SU-DHL-6 (cell line): ENCODE data around the gene MOB4.

Experiments
- H2AFZ ChIP-seq: fragments of 200-600 bp; sonication (generic); 2 replicates; pipeline ENCODE4 v1.6.1; 2014; ENCODE audit warnings: low read depth, mild to moderate bottlenecking, moderate library complexity, mixed read lengths, antibody characterized with exemption, low read length; ENCODE audit not compliant: severe bottlenecking
- H3F3A ChIP-seq: fragments of 200-600 bp; shearing (Covaris generic); 2 replicates; pipeline ENCODE4 v1.6.0; 2016; ENCODE audit warnings: antibody characterized with exemption, mild to moderate bottlenecking; ENCODE audit not compliant: insufficient read depth
- H3K27ac ChIP-seq: fragments of 200-600 bp; sonication (generic); 2 replicates; pipeline ENCODE4 v1.5.1; 2016; ENCODE audit warnings: low read depth, mild to moderate bottlenecking, low read length, moderate library complexity, mixed read lengths
- H3K27me3 ChIP-seq: fragments of 200-600 bp; sonication (generic), shearing (Covaris generic); 2 replicates; pipeline ENCODE4 v1.6.0; 2014; ENCODE audit warnings: mild to moderate bottlenecking, low read length
- H3K36me3 ChIP-seq: fragments of 200-600 bp; sonication (generic); 2 replicates; pipeline ENCODE4 v1.6.1; 2014; ENCODE audit warnings: mild to moderate bottlenecking, low read length, mixed read lengths
- H3K4me2 ChIP-seq: fragments of 300-600, 200-600 bp; shearing (Covaris generic), sonication (generic); 2 replicates; pipeline ENCODE4 v1.6.0; 2014; ENCODE audit warnings: low read length, low read depth, mild to moderate bottlenecking; ENCODE audit not compliant: poor library complexity, severe bottlenecking
- H3K4me3 ChIP-seq: fragments of 200-600 bp; sonication (generic); 2 replicates; pipeline ENCODE4 v1.5.1; 2014; ENCODE audit warnings: antibody characterized with exemption, low read length, mild to moderate bottlenecking, mixed read lengths; ENCODE audit not compliant: insufficient read depth, poor library complexity, severe bottlenecking
- H3K79me2 ChIP-seq: fragments of 200-600 bp; sonication (generic); 2 replicates; pipeline ENCODE4 v1.6.1; 2014; ENCODE audit warnings: mild to moderate bottlenecking, low read length, moderate library complexity; ENCODE audit not compliant: insufficient read depth
- H3K9ac ChIP-seq: fragments of 200-600 bp; sonication (generic); 2 replicates; pipeline ENCODE4 v1.7.0; 2014; ENCODE audit warnings: mild to moderate bottlenecking, low read length
- H3K9me2 ChIP-seq: fragments of 200-600 bp; sonication (generic); replicated peaks from 2 replicates; pipeline ENCODE4 v1.6.1; 2014; ENCODE audit warnings: low read length; ENCODE audit not compliant: insufficient read depth
- H3K9me3 ChIP-seq: fragments of 200-600 bp; sonication (generic); 2 replicates; pipeline ENCODE4 v1.6.1; 2014; ENCODE audit warnings: low read length, mixed read lengths; ENCODE audit not compliant: insufficient read depth
- H4K20me1 ChIP-seq: fragments of 200-600 bp; sonication (generic); 2 replicates; pipeline ENCODE4 v1.6.1; 2014; ENCODE audit warnings: low read depth, mild to moderate bottlenecking, antibody characterized with exemption, low read length, moderate library complexity, mixed read lengths
- CTCF ChIP-seq: fragments of 200-600 bp; sonication (generic); IDR thresholded peaks from one replicate; pipeline ENCODE4 v1.5.1; 2017; ENCODE audit warnings: antibody characterized with exemption, mild to moderate bottlenecking, low read length, moderate library complexity; ENCODE audit not compliant: insufficient read depth, poor library complexity, severe bottlenecking
- EZH2phosphoT487 ChIP-seq: fragments of 200-600 bp; sonication (generic), shearing (Covaris generic); conservative IDR thresholded peaks from 2 replicates; pipeline ENCODE4 v1.6.1; 2018; ENCODE audit warnings: mild to moderate bottlenecking, antibody characterized with exemption, low read length, moderate library complexity, mixed read lengths

Gene MOB4

GRCh38 chr2:197598450-197598849, 82.6 kb downstream of the MOB4 start:
- Histone ChIP-seq H2AFZ (no peak overlapping the region), H3K4me2 (no peak overlapping the region), H3K27me3 (no peaks in the 10 kb centered on the region), H3K9me3 (no peaks in the 10 kb centered on the region), H3F3A (no peaks in the 10 kb centered on the region), H3K79me2 (no peaks in the 10 kb centered on the region), H3K27ac (no peak overlapping the region), H4K20me1 (no peaks in the 10 kb centered on the region), H3K36me3 (no peaks in the 10 kb centered on the region), H3K9me2 (no peaks in the 10 kb centered on the region), H3K9ac (no peak overlapping the region), H3K4me3 (no peak overlapping the region)
- TF ChIP-seq CTCF (no peak), EZH2phosphoT487 (no peak)

GRCh38 chr2:197599285-197599965, 83.6 kb downstream of the MOB4 start:
- H3K4me2 ChIP-seq, result peak overlapping the region; percentile 25
- H3K9ac ChIP-seq, result no peak overlapping the region
- H3K9me3 ChIP-seq, result no peaks in the 10 kb centered on the region
- H3K9me2 ChIP-seq, result no peaks in the 10 kb centered on the region
- H3K4me3 ChIP-seq, result no peak overlapping the region
- no peak overlapping the region for H3K27ac ChIP-seq
- H3K27me3 ChIP-seq, result no peaks in the 10 kb centered on the region
- no peaks in the 10 kb centered on the region for H3K79me2 ChIP-seq
- H4K20me1 ChIP-seq, result no peaks in the 10 kb centered on the region
- H2AFZ ChIP-seq, result no peak overlapping the region
- no peaks in the 10 kb centered on the region for H3K36me3 ChIP-seq
- H3F3A ChIP-seq, result no peaks in the 10 kb centered on the region
- TF ChIP-seq CTCF (no peak), EZH2phosphoT487 (no peak)

- no peaks in the 10 kb centered on the region for H3K36me3 ChIP-seq
These were observed 84.4 kb downstream of the MOB4 start for GRCh38 chr2:197600306-197600705.

More at GRCh38 chr2:197600306-197600705, 84.4 kb downstream of the MOB4 start:
- no peak overlapping the region for H2AFZ ChIP-seq
- TF ChIP-seq CTCF (no peak), EZH2phosphoT487 (no peak)
- no peaks in the 10 kb centered on the region for H4K20me1 ChIP-seq
- H3K9me2 ChIP-seq, result no peaks in the 10 kb centered on the region
- no peaks in the 10 kb centered on the region for H3K9me3 ChIP-seq
- H3K27me3 ChIP-seq, result no peaks in the 10 kb centered on the region
- no peaks in the 10 kb centered on the region for H3F3A ChIP-seq
- H3K27ac ChIP-seq, result no peak overlapping the region
- H3K4me2 ChIP-seq, result no peak overlapping the region
- no peaks in the 10 kb centered on the region for H3K79me2 ChIP-seq
- no peak overlapping the region for H3K9ac ChIP-seq
- no peak overlapping the region for H3K4me3 ChIP-seq
